Measurements from ENCODE around the gene MGAT1.

Gene MGAT1

GRCh38 chr5:180844858-180845257, 42.3 kb upstream of the MGAT1 start:
- no peak for TF ChIP-seq CTCF (IDR thresholded peaks at IDR 0.05)
- no peak for DNase-seq (ENCODE audit: low spot score)
- Histone ChIP-seq H3K27ac (no peak overlapping the region), H3K4me3 (no peak overlapping the region)

- no peak for DNase-seq (ENCODE audit: low spot score)
- Histone ChIP-seq H3K27ac (no peak overlapping the region), H3K4me3 (no peak overlapping the region)
- TF ChIP-seq CTCF (IDR thresholded peaks at IDR 0.05) = no peak
Observed at GRCh38 chr5:180844432-180844831, 41.8 kb upstream of the MGAT1 start.

GRCh38 chr5:180839935-180840334, 37.3 kb upstream of the MGAT1 start:
- DNase-seq (ENCODE audit: low spot score) = no peak
- H3K4me3 ChIP-seq = no peak overlapping the region
- TF ChIP-seq CTCF (IDR thresholded peaks at IDR 0.05) = no peak
- H3K27ac ChIP-seq = no peak overlapping the region

GRCh38 chr5:180839227-180839626, 36.6 kb upstream of the MGAT1 start:
- Histone ChIP-seq H3K4me3 (no peak overlapping the region), H3K27ac (no peak overlapping the region)
- TF ChIP-seq CTCF (IDR thresholded peaks at IDR 0.05) = no peak
- DNase-seq (ENCODE audit: low spot score) = no peak

GRCh38 chr5:180837478-180837877, 34.9 kb upstream of the MGAT1 start:
- no peak overlapping the region for H3K27ac ChIP-seq
- TF ChIP-seq CTCF (IDR thresholded peaks at IDR 0.05) = no peak
- DNase-seq (ENCODE audit: low spot score) = no peak
- no peak overlapping the region for H3K4me3 ChIP-seq

- no peak for TF ChIP-seq CTCF (IDR thresholded peaks at IDR 0.05)
- Histone ChIP-seq H3K4me3 (peak overlapping the region; percentile 98), H3K27ac (peak overlapping the region in 1 of 2 donors; percentile 96)
- no peak for DNase-seq (ENCODE audit: low spot score)
Observed at GRCh38 chr5:180832638-180833068, 30.0 kb upstream of the MGAT1 start.

- peak; percentile 90 for DNase-seq (ENCODE audit: low spot score)
- TF ChIP-seq CTCF (IDR thresholded peaks at IDR 0.05) = no peak
- Histone ChIP-seq H3K4me3 (peak overlapping the region; percentile 98), H3K27ac (peak overlapping the region; percentile 96)
Observed at GRCh38 chr5:180831139-180832093, 28.8 kb upstream of the MGAT1 start.
